Cortex of kidney (tissue), 1 donor: Measurements from ENCODE around the gene ROR2.

Experiments used
- DNase-seq: peaks from one replicate; lab custom pipeline; 2025; lab: John Stamatoyannopoulos, UW

ROR2 gene

GRCh38 chr9:91840882-91841281 lies 109.1 kb downstream of the ROR2 start:
- no peak for DNase-seq

- DNase-seq = no peak
These were observed 109.6 kb downstream of the ROR2 start for GRCh38 chr9:91840469-91840868.

GRCh38 chr9:91839926-91840465 lies 110.0 kb downstream of the ROR2 start:
- no peak for DNase-seq

- no peak for DNase-seq
These were observed 111.9 kb downstream of the ROR2 start for GRCh38 chr9:91837981-91838731.

GRCh38 chr9:91836515-91836914 lies 113.5 kb downstream of the ROR2 start:
- DNase-seq = no peak

- no peak for DNase-seq
These were observed 114.4 kb downstream of the ROR2 start for GRCh38 chr9:91835632-91836031.

GRCh38 chr9:91835216-91835615 lies 114.8 kb downstream of the ROR2 start:
- DNase-seq = no peak

- DNase-seq = no peak
These were observed 115.3 kb downstream of the ROR2 start for GRCh38 chr9:91834740-91835139.

- DNase-seq = no peak
These were observed 116.2 kb downstream of the ROR2 start for GRCh38 chr9:91833878-91834255.

- DNase-seq = no peak
These were observed 116.7 kb downstream of the ROR2 start for GRCh38 chr9:91833096-91833877.

GRCh38 chr9:91832322-91832721 lies 117.7 kb downstream of the ROR2 start:
- DNase-seq = no peak

GRCh38 chr9:91825866-91826265 lies 124.2 kb downstream of the ROR2 start:
- DNase-seq = no peak

GRCh38 chr9:91825422-91825821 lies 124.6 kb downstream of the ROR2 start:
- DNase-seq = no peak

GRCh38 chr9:91824601-91825305 lies 125.3 kb downstream of the ROR2 start:
- no peak for DNase-seq

- no peak for DNase-seq
These were observed 125.9 kb downstream of the ROR2 start for GRCh38 chr9:91824151-91824550.

- no peak for DNase-seq
These were observed 128.8 kb downstream of the ROR2 start for GRCh38 chr9:91820949-91821880.

- DNase-seq = no peak
These were observed 129.8 kb downstream of the ROR2 start for GRCh38 chr9:91820126-91820750.

GRCh38 chr9:91818647-91819403 lies 131.2 kb downstream of the ROR2 start:
- DNase-seq = no peak

- no peak for DNase-seq
These were observed 131.8 kb downstream of the ROR2 start for GRCh38 chr9:91818225-91818585.

- DNase-seq = no peak
These were observed 132.4 kb downstream of the ROR2 start for GRCh38 chr9:91817493-91818224.
